HG03103 (cell line): ENCODE measurements around the gene KLF15.

Experiments
- ATAC-seq: cut with Tn5 transposase; IDR thresholded peaks from one replicate; pipeline ENCODE4 v1.9.1; 2021; ENCODE audit warnings: low read depth; ENCODE audit not compliant: unreplicated experiment

KLF15 gene

DNA sequence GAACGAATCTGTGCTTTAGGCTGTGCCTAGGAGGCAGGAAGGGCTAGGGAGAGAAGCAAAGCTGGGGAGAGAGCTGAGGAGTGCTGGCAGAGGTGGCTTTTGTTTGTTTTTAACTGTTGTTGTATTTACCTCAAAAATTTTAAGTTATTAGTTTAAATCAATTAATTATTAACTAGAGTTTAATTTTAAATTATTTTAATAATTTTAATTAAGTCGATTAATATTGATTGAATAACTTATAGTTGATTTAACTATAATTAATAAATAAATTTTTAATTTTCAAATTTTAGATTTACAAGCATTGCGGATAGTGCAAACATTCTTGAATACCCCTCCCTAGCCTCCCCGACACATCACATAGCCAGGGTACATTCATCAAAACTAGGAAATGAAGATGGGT, 30.6 kb downstream of the KLF15 start:
- ATAC-seq: no peak

DNA sequence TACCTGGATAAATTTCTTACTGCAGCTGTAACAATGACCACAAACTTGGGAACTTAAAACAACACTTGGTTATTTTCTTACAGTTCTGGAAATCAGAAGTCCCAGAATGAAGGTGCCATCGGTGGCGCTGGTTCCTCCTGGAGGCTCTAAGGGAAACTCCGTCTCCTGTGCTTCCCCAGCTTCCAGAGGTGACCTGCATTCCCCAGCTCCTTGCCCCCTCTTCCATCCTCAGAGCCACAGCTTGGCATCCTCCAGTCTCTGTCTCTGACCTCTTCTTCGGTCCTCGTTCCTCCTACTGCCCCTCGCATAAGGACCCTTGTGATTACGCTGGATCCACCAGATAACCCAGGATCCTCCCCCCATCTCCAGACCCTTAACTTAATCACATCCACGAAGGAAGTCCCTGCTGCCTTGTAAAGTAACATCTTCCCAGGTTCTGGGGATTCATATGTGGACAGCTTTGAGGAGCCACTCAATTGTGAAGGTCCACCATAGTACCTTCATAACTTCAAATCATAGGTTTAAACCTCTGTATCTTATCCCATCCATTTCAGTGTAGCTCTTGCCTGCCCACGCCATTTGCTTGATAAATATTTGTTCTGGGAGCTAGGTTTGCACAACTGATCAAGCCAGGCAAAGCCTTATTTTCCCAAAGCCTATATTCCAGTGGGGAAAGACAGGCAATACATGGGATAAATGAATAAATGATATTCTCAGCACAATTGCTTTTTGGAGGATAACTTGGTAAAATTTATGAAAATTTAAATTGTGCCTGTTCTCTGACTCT, 34.8 kb downstream of the KLF15 start:
- ATAC-seq: no peak

DNA sequence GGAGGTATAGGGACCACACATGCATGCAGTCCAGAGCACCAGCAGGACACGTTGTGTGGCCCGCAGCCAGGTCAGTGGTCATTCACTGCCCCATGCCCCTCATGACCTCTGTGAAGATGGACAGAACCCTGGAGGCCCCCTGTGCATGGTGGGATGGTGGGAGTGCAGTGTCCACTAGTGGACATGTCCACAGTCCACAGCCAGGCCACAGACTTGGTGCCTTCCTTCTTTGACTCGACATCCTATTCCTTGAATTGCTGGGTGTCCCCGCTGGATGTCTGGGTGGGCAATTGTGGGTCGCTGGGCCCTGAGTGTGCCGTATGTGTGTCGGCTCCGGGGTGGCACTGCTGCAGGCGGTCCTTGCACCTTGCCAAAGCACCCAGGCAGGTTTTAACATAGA, 35.7 kb downstream of the KLF15 start:
- ATAC-seq: no peak

DNA sequence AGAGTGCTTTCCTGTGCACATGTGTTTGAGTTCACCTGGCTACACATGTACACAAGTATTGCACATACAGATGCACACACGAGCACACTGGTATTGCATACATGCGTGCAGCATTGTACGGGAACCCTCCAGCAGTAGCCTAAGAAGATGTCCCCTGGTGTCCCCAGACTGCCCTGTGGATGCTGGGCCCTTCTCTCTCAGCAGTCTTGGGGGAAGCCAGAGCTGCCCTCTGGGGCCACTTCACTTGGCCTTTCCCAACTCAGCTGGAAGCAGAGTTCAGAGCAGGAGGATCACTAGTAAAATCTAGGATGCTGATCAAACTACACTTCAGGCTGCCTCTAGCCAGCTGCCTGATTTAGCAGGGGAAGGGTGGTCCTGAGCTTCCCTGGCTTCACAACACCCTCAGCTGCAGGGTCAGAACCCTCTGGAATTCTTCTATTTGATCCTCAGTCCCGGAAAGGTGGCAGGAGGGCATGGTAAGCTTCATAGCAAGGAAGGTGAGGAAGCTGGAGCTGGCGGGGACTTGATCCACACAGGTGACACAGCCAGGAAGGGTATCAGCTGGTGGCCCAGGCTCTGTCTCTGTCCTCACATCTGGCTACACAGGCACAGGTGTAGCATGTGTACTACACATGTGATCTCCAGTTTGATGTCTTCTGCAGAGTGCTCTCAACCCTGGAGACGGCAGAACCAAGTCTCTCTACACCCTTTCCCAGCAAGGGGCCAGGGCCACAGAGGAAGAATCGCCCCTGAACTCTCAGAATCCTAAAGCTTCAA, 36.5 kb downstream of the KLF15 start:
- ATAC-seq: no peak

DNA sequence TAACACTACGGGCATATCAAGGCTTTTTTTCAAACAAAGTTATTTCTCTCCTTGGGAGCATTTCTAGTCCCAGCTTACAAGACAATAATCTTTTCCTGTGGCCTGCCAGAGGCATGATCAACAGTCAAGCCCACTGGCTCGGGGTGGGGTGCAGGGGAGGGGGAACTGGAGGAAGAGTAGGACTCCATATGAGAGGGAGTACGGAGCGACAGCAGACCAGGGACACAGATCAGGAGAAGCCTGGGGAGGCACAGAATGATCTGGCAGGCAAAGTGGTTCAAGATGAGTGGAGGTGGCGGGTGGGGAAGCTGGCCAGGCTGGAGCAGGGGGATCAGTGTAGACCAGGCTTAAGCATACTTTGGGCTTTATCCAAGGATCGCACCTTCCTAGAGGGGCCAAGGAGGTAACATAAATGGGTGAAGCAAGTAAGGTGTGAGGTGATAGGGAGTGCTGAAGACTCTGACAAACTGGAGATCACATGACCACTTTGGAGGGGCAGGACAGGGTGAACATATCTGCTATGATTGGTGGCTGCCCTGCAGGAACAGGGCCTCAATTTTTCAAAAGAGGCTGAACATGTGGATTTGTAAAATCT, 37.4 kb downstream of the KLF15 start:
- ATAC-seq: no peak

DNA sequence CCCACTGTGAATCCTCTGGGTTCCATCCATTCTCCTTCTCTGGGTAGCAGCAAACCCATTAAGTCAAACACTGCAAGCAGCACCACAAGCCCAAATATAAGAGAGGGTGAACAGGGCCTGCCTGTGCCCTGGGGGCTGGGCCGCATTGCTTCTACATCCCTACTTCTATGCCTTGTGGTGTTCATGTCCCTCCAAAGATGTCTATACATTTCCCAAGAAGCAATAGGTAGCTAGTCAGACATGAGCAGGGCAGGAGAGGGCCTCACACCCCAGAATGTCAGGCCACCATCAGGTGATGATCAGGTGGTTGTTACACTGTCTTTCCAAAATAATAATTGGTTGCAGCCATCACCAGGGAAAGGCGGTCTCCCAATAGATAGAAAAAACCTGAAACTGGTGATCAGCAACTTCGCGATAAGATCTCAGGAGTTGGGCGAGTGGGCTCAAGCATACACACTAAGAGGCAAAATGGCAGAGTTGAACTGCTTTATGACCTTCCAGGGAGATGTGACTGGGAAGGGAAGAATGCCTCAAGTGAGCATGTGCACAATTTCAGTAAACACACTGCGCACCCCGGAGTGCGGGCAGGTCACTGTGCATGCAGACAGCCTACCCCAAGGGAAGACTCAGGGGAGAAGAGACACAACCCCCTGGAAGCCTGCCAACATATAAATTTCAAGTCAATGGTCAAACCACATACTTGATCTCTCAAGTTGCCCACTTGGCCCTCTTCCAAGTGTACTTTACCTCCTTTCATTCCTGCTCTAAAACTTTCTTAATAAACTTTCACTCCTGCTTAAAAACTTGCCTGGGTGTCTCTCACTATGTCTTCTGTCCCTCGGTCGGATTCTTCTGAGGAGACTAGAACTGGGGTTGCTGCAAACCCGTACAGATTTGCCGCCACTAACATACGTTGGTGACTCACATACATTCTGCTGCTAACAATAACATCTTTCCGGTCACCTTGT, 39.9 kb downstream of the KLF15 start:
- no peak for ATAC-seq

DNA sequence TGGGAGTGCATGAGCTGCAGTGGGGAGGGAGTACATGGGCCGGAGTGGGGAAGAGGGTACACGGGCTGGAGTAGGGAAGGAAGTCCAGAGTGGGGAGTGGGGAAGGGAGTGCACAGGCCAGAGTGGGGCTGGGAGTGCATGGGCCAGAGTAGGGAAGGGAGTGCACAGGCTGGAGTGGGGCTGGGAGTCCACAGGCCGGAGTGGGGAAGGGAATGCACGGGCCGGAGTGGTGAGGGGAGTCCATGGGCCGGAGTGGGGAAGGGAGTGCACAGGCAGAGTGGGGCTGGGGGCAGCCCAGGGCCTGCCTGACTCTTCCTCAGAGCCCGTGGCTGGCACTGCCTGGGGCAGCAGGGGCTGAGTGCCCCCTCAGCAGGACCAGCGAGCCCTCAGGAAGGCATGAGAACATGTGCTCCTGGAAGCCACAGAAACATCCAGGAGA, 40.7 kb downstream of the KLF15 start:
- ATAC-seq: no peak

DNA sequence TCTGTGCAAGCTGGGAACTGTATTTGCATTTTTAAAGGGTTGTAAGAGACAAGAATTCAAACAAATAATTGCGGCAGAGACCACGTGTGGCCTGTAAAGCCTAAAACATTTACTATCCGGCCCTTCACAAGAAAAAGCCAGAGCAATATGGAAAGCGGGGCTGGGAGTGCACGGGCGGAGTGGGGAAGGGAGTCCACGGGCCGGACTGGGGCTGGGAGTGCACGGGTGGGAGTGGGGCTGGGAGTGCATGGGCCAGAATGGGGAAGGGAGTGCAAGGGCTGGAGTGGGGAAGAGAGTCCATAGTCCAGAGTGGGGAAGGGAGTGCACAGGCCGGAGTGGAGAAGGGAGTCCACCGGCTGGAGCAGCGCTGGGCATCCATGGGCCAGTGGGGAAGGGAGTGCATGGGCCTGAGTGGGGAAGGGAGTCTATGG, 41.2 kb downstream of the KLF15 start:
- no peak for ATAC-seq

DNA sequence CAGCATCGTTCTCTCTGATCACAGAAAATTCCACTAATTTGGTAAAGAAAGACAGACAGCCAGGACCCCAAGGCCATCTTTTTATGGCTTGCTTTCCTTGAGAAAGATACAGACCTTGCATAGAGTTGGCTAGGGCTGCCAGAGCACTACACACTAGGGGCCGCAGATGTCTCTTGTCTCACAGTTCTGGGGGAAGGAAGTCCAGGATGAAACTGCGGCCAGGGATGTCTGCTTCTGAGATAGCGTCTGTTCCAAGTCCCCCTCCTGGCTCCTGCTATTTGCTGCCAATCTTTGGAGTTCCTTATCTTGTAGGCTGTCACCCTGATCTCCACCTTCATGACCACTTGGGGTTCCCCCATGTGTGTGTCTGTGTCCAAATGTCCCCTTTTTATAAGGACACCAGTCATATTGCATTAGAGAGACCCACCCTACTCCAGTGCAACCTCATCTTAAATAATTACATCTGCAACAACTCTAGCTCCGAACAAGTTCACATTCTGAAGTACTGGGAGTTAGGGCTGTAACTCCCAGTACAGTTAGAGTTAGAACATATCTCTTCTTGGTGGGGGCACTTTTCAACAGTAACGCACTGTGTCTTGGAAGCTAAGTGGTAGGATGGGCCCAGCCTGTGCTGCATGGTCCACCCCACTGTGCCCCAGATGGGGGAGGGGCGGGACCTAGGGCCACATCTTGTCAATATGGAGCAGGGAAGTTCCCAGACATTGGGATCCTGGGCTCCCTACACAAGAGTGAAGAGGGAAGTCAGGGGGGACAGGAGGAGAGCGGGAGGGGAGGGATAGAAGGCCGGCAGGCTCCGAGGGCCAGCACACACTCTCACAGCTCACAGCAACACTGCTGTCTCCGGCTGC, 42.2 kb downstream of the KLF15 start:
- no peak for ATAC-seq

DNA sequence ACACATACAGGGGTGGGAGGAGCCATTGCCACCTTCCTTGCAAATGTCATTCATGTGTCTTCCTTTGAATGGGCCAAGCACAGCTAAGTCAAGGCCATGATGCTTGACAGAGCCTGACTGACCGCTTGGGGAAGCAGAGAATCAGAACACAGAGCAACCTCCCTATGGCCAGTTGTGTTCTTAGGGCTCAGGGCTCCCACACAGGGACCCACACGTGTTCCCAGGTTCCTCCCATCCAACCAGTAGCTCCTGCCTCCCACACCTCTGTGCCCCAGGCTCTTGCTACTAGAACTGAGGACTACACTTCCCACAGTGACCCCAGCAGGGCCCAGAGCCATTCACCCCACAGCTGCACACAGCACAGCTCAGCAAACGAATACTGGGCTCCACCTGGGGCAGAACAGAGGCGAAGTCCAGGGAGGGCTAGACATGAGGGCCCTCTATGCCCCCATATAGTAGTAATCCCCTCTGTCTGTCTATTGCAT, 42.9 kb downstream of the KLF15 start:
- ATAC-seq: no peak

DNA sequence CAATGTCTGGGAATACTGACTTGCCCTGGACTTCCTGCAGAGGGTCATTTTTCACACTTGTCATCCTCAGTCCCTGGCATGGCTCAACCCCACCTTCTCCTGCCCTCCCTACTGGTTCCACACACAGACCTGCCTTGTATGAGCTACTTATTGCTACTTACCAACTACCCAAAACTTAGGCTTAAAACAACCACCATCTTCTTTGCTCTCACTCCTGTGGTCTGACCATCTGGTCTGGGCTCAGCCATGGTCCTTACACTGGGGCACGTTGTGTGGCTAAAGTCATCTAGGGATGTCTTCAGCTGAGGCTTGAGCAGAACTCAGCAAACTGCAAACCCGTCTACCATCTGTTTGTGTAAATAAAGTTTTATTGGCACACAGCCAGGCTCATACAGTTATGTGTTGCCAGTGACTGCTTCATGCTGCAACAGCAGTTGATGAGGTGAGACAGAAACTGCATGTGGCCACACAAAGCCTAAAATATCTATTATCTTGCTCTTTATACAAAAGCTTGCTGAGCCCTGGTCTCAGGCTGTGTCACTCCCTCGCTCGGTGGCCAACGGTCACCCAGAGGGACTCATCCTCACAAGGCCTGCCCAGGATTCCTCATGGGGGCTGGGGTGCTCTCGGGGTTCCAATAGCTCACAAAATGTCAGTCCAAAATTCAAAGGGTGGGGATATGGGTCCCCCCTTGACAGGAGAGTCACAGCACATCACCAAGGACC, 43.5 kb downstream of the KLF15 start:
- ATAC-seq: no peak

DNA sequence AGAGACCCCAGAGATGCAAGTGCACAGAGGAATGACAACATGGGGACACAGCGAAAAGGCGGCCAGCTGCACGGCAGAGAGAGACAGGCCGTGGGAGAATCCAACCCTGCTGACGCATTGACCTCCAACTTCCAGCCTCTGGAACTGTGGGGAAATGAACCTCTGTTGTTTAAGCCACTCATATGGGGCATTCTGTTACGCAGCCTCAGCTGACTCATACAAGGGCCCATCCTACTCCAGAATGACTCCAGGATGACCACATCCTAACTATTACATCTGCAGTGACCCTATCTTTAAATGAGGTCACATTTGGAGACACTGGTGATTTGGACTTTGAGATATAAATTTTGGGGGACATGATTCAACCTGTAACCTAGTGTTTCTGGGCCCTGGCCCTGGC, 44.0 kb downstream of the KLF15 start:
- ATAC-seq: no peak

DNA sequence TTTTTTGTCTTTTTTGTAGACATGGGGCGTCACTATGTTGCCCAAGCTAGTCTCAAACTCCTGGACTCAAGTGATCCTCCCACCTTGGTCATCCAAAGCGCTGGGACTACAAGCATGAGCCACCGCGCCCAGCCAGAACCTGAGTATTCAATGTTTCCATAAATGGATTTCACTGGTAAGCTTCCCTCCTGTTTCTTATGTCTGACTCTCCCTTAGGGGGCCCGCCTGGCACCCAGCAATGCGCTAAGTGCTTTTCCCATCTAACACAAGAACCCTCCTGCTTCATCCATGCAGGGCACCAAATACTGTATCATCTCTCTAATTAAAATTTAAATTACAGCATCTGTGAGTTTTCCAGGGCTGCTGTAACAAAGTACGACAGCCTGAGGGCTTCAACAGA, 44.9 kb downstream of the KLF15 start:
- no peak for ATAC-seq

DNA sequence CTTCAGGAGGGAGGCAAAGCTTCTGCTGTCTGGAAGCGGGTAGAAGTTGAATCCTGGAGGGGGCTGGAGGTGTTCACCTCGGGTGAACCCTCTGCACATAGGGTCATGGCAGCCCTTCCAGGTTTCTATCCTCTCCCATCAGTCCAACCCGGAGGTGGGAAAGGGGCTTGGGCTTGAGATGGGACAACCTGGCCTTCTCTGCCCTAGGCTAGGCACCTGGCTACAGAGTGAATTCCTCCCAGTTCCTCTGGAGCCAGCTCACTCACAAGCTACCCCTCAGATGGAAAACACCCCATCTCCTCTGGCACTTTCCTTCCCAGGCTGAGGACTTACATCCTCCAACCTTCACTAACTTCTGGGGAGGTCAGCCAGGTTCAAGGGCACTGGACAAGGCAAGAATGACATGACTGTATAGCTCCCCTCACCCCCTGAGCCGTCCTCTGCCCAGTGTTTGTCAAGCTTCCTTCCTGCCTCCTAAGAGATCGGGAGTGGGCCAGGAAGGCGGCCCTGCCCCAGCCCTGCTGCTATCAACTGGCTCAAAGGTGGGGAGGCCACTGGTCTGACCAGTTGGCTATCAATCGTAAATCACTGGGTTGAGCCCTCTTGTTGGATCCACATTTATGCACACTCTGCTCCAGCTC, 45.8 kb downstream of the KLF15 start:
- no peak for ATAC-seq

DNA sequence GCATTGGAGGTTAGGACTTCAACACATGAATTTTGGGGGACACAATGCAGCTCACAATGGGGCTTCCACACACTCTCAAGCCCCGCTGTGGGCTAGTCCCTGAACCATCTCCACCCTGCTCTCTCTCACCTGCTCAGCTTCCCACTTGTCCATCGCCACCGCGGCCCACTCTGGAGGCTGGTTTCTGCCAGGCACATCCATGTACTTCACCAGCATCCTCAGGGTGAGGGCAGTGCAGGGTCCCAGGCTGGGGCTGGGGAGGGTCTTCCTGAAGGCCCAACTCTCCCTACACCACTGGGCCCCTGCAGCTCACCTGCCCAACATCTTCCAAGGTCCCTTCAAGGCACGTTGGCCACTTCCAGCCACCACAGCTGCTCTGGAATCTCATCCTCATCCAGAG, 46.4 kb downstream of the KLF15 start:
- no peak for ATAC-seq

DNA sequence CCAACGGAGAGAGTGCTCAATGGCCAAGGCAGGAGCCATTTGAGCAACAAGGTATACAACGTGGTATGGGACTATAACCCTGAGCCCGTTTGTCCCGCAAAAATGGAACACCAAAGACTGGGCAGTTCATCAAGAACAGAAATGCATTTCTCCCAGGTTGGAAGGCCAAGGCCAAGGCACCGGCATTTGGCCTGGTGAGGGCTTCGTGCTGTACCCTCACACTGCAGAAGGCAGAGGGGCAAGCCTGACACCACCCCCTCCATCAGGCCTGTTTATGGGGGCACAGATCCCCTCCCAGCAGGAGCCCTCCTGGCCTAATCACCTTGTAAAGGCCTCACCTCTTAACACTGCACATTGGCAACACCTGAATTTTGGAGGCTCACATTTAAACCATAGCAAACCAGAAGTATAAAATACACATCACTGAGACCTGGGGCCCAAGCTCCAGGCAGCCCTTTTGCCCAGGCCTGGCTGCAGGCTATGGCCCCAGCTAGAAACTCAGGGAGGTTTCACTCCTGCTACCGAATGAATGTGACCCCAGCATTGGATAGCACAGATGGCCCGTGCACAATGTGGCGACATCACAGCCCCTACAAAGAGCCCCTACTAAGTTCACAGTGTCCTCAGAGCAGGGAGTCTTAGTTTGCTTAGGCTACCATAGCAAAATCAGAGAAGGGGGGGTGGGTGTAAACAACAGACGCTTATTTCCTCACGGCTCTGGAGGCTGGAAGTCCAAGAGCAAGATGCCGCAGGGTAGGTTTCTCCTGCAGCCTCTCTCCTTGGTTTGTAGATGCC, 47.1 kb downstream of the KLF15 start:
- ATAC-seq: no peak

DNA sequence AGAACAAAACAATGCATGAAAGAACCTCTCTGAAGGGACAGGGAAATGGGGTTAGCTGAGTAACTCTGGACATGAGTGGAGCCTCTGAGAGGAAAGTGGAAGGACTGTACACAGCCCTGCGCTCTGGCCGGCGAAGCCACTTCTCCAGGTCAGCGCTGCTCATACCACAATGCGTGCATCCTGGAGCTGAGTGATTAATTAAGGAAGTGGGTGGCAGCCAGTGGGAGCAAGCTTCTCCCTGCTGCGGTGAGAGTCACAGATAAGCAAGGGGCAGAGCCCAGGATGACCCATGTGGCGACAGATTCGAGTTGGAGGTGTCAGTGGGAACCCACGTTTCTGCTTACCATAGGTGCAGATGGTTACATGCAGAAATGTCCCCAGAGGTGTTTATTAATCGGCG, 48.0 kb downstream of the KLF15 start:
- ATAC-seq: no peak
